CD4-positive, alpha-beta T cell (primary cell): ENCODE data around the gene ERVK3-1. TPM values are rescaled to one million over a fixed set of nuclear protein-coding genes. Genes with fewer than 3 reads are reported as not detected.

Source experiments
- ATAC-seq: fragments of 200-7000 bp; cut with Tn5 transposase; one replicate; pipeline ENCODE4 v1.10.0; 2022; ENCODE audit warnings: mild to moderate bottlenecking; ENCODE audit not compliant: poor library complexity
- CTCF ChIA-PET: fragments of 350-600 bp; sonication (Branson Sonifier 250); formaldehyde crosslinking; loops from one replicate; lab custom pipeline; 2021; ENCODE audit warnings: antibody characterized with exemption, inconsistent platforms; lab: Charles Lee
- POLR2A ChIA-PET: fragments of 350-600 bp; sonication (Branson Sonifier 250); formaldehyde crosslinking; loops from one replicate; lab custom pipeline; 2021; ENCODE audit warnings: antibody characterized with exemption, inconsistent platforms; lab: Charles Lee
- DNase-seq, 14 experiments: peaks; one replicate each; pipeline ENCODE4 v3.0.0-alpha.2; 2013 to 2020; ENCODE audit warnings: mixed read lengths in 2 of 14
- H3K27ac ChIP-seq, 2 donors: one replicate each; pipeline versions ENCODE4 v1.5.1 to v1.7.0; 2013; ENCODE audit warnings: low read length in 2 of 2, low read depth in 1 of 2, mild to moderate bottlenecking in 1 of 2
- H3K27me3 ChIP-seq, 2 experiments: 1 replicate in 1 of 2; 2 replicates in 1 of 2; pipeline versions ENCODE4 v1.6.1 to v1.7.0; 2013; ENCODE audit warnings: low read length in 2 of 2, control low read depth in 1 of 2, mild to moderate bottlenecking in 1 of 2, moderate library complexity in 1 of 2; ENCODE audit not compliant: insufficient read depth in 2 of 2, control insufficient read depth in 1 of 2
- H3K36me3 ChIP-seq: one replicate; pipeline ENCODE4 v1.6.1; 2013; ENCODE audit warnings: low read length, control low read depth; ENCODE audit not compliant: insufficient read depth
- H3K4me1 ChIP-seq: one replicate; pipeline ENCODE4 v1.6.1; 2013; ENCODE audit warnings: low read length, control low read depth; ENCODE audit not compliant: insufficient read depth
- H3K4me3 ChIP-seq: one replicate; pipeline ENCODE4 v1.5.1; 2013; ENCODE audit warnings: mild to moderate bottlenecking, low read length, moderate library complexity
- H3K9me3 ChIP-seq, 2 experiments: 1 replicate in 1 of 2; 2 replicates in 1 of 2; pipeline versions ENCODE4 v1.6.1 to v1.7.0; 2013; ENCODE audit warnings: low read length in 2 of 2, mild to moderate bottlenecking in 2 of 2, control low read depth in 1 of 2, moderate library complexity in 1 of 2; ENCODE audit not compliant: control insufficient read depth in 1 of 2, insufficient read depth in 1 of 2
- H3K27ac Mint-ChIP-seq: one replicate; pipeline ENCODE4 v1.8.0; 2020; ENCODE audit warnings: mixed read lengths
- H3K27me3 Mint-ChIP-seq: one replicate; pipeline ENCODE4 v1.8.0; 2021; ENCODE audit warnings: mixed read lengths
- H3K36me3 Mint-ChIP-seq: one replicate; pipeline ENCODE4 v1.8.0; 2021; ENCODE audit warnings: low read depth, mixed read lengths
- H3K4me1 Mint-ChIP-seq: one replicate; pipeline ENCODE4 v1.8.0; 2021; ENCODE audit warnings: low read depth, mixed read lengths
- H3K4me3 Mint-ChIP-seq: one replicate; pipeline ENCODE4 v1.8.0; 2020; ENCODE audit warnings: mild to moderate bottlenecking, mixed read lengths
- H3K9me3 Mint-ChIP-seq: one replicate; pipeline ENCODE4 v1.8.0; 2020; ENCODE audit warnings: mixed read lengths
- intact Hi-C, 2 experiments: fragments of 100-400 bp; cut with DNase I in 1 of 2; cut with micrococcal nuclease in 1 of 2; formaldehyde crosslinking; loops; one replicate each; pipeline versions ENCODE4 v1.15.1 to v1.9.0; 2023 to 2025; cut with DNase I, micrococcal nuclease
- total RNA-seq, 174 experiments: library from RNA in 2 of 174; stranded (reverse) in 2 of 174; gene quantifications; one replicate each; pipeline ENCODE4 v1.2.3 and lab custom pipeline; 2021 to 2026
- TF ChIP-seq, protein P1 (sequence below): fragments of 200-600 bp; IDR thresholded peaks from one replicate; pipeline ENCODE4 v1.8.0; 2022; ENCODE audit warnings: antibody characterized with exemption, mild to moderate bottlenecking

ERVK3-1 gene
- total RNA-seq, 2 experiments from 2014 or later: 150 to 153 TPM

DNA sequence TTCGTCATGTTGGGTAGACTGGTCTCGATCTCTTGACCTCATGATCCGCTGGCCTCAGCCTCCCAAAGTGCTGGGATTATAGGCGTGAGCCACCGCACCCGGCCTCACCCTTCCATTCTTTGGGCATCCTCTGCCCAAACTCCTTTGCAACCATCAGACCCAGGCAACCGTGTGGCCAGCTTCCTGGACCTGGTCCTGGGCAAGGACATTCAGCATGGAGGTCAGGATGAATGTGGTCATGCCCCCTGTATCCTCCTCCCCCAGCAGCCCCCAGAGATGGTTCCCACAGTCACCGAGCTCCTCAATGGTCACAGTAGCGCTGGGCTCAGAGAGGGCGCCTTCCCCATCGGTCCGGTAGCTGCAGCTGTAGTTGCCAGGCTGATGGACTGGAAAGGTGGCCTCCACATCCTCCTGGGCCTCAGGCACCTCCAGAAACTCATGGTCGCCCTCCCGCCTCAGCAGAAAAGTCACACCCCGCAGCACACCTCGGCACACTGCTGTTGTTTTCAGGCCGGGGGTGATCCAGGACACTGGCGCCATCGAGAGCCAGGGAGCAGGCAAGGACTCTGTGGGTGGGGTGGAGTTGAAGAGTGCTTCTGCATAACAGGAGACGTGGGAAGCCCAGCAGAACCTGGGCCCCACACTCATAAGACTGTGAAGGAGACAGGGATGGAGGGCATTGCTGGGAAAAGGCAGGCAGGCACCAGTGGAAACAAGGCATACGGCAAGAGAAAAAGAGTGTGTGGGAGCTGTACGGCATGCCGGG, 47.0 kb downstream of the ERVK3-1 start:
- peaks cover 20% of the 10 kb centered on the region for H3K4me1 Mint-ChIP-seq
- intact Hi-C loops: no loop called here
- H3K27me3 Mint-ChIP-seq: peaks cover 6% of the 10 kb centered on the region
- no peak overlapping the region for H3K4me3 ChIP-seq
- peaks cover 0 to 2% of the 10 kb centered on the region in 2 experiments for H3K27me3 ChIP-seq
- H3K4me1 ChIP-seq: peaks cover 35% of the 10 kb centered on the region
- ChIA-PET CTCF (no interaction called here), POLR2A (interaction anchor here (0.9 kb wide), 1 partner anchor 11 kb away, joined by 3 read pairs; the partner anchor contains the start of gene ZNF497)
- TF ChIP-seq, protein P1, sequence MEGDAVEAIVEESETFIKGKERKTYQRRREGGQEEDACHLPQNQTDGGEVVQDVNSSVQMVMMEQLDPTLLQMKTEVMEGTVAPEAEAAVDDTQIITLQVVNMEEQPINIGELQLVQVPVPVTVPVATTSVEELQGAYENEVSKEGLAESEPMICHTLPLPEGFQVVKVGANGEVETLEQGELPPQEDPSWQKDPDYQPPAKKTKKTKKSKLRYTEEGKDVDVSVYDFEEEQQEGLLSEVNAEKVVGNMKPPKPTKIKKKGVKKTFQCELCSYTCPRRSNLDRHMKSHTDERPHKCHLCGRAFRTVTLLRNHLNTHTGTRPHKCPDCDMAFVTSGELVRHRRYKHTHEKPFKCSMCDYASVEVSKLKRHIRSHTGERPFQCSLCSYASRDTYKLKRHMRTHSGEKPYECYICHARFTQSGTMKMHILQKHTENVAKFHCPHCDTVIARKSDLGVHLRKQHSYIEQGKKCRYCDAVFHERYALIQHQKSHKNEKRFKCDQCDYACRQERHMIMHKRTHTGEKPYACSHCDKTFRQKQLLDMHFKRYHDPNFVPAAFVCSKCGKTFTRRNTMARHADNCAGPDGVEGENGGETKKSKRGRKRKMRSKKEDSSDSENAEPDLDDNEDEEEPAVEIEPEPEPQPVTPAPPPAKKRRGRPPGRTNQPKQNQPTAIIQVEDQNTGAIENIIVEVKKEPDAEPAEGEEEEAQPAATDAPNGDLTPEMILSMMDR: no peak
- ATAC-seq (no peak), DNase-seq (no peak)
- H3K27ac ChIP-seq: no peak overlapping the region
- peaks cover 0 to 32% of the 10 kb centered on the region in 2 experiments for H3K9me3 ChIP-seq
- no peak overlapping the region for H3K4me3 Mint-ChIP-seq
- peaks cover 4% of the 10 kb centered on the region for H3K36me3 Mint-ChIP-seq
- no peaks in the 10 kb centered on the region for H3K36me3 ChIP-seq
- no peaks in the 10 kb centered on the region for H3K9me3 Mint-ChIP-seq
- H3K27ac Mint-ChIP-seq: no peak overlapping the region

DNA sequence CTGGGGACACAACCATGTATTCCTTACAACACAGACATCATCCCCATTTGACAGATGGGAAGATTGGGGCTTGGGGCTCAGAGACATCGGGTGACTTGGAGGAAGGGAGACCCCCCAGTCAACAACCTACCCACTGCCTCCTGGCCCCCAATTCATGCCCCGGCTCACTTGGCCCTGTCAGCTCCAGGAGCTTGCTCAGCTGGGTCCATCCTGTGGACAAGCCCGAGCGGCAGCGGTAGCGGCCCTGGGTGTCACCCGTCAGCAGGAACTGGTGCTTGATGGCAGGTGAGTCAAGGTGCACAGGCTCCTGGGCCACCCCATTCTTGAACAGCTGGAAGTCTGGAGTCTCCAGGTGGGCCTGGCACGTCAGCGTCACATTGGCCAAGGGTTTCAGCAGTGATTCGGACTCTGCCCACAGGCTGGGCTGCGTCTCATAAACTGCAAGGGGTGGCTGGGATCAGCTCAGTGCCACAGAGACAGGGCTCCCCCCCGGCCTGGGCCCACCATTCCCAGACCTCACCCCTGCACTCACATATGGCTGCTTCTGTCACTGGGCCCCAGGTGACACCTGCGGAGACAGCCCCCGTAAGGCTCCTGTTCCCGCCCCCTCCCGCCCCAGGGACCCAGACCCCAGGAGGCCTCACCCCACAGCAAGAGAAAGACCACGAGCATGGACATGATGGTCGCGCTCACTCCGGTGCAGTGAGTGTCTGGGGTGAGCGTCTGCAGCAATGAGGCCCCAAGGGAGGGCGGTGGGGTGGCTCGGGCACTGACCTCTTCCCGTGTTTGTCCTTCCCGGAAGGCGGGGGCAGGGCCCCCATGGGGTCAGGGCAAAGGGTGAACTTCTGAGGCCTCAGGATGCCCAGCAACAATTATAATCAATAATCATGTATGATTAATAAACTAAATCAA, 47.8 kb downstream of the ERVK3-1 start, which contains the start of gene A1BG:
Gene A1BG, minus strand, starts transcription at position 733 of the 912 bp plus-strand sequence. Its CDS starts 55 bp downstream, at position 678.
- Mint-ChIP-seq H3K36me3 (peaks cover 4% of the 10 kb centered on the region), H3K9me3 (no peaks in the 10 kb centered on the region), H3K4me1 (peaks cover 15% of the 10 kb centered on the region), H3K27me3 (peaks cover 6% of the 10 kb centered on the region), H3K27ac (no peak within 1 kb of the TSS), H3K4me3 (peak within 1 kb of the TSS; percentile 45)
- CTCF ChIA-PET: no interaction called here
- DNase-seq (no peak), ATAC-seq (no peak)
- peaks cover 0 to 2% of the 10 kb centered on the region in 2 experiments for H3K27me3 ChIP-seq
- H3K4me3 ChIP-seq: no peak within 1 kb of the TSS
- intact Hi-C loops: no loop called here
- H3K9me3 ChIP-seq: peaks cover 0 to 32% of the 10 kb centered on the region in 2 experiments
- POLR2A ChIA-PET: no interaction called here
- peaks cover 37% of the 10 kb centered on the region for H3K4me1 ChIP-seq
- no peak within 1 kb of the TSS for H3K27ac ChIP-seq
- TF ChIP-seq, protein P1: no peak
- no peaks in the 10 kb centered on the region for H3K36me3 ChIP-seq

DNA sequence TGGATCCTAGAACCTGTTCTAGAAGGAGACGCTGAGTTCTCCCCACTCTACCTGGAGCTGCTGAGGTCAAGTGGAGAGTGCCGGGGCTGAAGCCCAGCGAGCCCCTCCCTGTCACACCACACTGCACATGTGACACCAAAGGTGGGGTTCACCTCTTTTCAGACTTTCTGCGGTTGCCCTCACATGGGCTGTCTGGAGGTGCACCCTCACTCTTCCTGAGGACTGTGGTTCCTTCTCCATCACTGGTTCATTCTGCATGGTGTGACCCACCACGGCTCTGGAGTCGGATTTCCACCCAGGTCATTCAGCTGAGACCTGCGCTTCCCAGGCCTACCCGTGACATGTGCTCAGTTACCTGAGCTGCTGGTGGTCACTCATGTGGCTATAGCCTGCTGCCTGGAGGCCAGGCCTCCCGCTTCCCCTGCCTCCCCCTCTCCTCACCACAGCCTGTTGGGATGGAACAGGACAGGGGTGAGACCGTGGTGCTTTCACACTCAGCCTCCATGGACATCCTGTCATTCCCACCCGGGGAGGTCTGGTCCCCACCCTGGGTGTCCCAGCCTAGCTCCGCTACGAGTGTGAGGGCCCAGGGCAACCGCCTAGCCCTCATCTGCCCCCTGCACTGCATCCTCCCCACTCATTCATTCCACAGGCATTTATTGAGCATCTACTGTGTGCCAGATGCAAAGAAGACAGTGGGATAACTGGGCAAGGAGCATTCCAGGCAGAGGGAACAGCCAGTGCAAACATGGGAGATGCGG, 48.7 kb downstream of the ERVK3-1 start:
- Histone ChIP-seq H3K4me3 (no peak overlapping the region), H3K27ac (no peak overlapping the region), H3K9me3 (peaks cover 0 to 32% of the 10 kb centered on the region in 2 experiments), H3K36me3 (no peaks in the 10 kb centered on the region), H3K4me1 (peaks cover 35% of the 10 kb centered on the region), H3K27me3 (peaks cover 0 to 2% of the 10 kb centered on the region in 2 experiments)
- peak overlapping the region; percentile 45 for H3K4me3 Mint-ChIP-seq
- ChIA-PET CTCF (no interaction called here), POLR2A (interaction anchor here (1.1 kb wide), 1 partner anchor 9 kb away, joined by 4 read pairs; the partner anchor contains the start of gene ZNF497)
- intact Hi-C loops: no loop called here
- peaks cover 4% of the 10 kb centered on the region for H3K36me3 Mint-ChIP-seq
- no peak for ATAC-seq
- DNase-seq: no peak
- peaks cover 8% of the 10 kb centered on the region for H3K4me1 Mint-ChIP-seq
- TF ChIP-seq, protein P1: no peak
- no peak overlapping the region for H3K27ac Mint-ChIP-seq
- H3K27me3 Mint-ChIP-seq: peaks cover 6% of the 10 kb centered on the region
- H3K9me3 Mint-ChIP-seq: no peaks in the 10 kb centered on the region
